Mesenchymal stem cell (in vitro differentiated cells and primary cell): Measurements from ENCODE around the gene CHMP4B.

ENCODE experiments used
- DNase-seq: peaks from one replicate; pipeline ENCODE4 v3.0.0-alpha.2; 2013
- H2AFZ ChIP-seq: one replicate; pipeline ENCODE4 v1.6.1; 2013; ENCODE audit warnings: low read depth, mild to moderate bottlenecking, control low read depth, inconsistent platforms, low read length, moderate library complexity
- H2AK5ac ChIP-seq: 2 replicates; pipeline ENCODE4 v1.6.1; 2013; ENCODE audit warnings: low read length, moderate library complexity, mild to moderate bottlenecking, inconsistent platforms; ENCODE audit not compliant: severe bottlenecking
- H2BK120ac ChIP-seq: one replicate; pipeline ENCODE4 v1.6.1; 2013; ENCODE audit warnings: low read depth, mild to moderate bottlenecking, inconsistent platforms, low read length, moderate library complexity
- H2BK12ac ChIP-seq, 2 experiments: one replicate each; pipeline ENCODE4 v1.6.1; 2013; ENCODE audit warnings: inconsistent platforms in 2 of 2, low read length in 2 of 2, mild to moderate bottlenecking in 2 of 2, moderate library complexity in 2 of 2, control low read depth in 1 of 2
- H2BK15ac ChIP-seq: one replicate; pipeline ENCODE4 v1.6.1; 2013; ENCODE audit warnings: mild to moderate bottlenecking, low read depth, inconsistent platforms; ENCODE audit not compliant: poor library complexity, severe bottlenecking
- H2BK5ac ChIP-seq: 2 replicates; pipeline ENCODE4 v1.6.1; 2013; ENCODE audit warnings: low read depth, mild to moderate bottlenecking, low read length, control low read depth, inconsistent platforms; ENCODE audit not compliant: poor library complexity, severe bottlenecking
- H3K14ac ChIP-seq, 2 experiments: one replicate each; pipeline ENCODE4 v1.6.1; 2013; ENCODE audit warnings: inconsistent platforms in 2 of 2, low read length in 2 of 2, control low read depth in 1 of 2, mild to moderate bottlenecking in 1 of 2, moderate library complexity in 1 of 2
- H3K18ac ChIP-seq, 2 experiments: one replicate each; pipeline ENCODE4 v1.6.1; 2013; ENCODE audit warnings: inconsistent platforms in 2 of 2, low read length in 2 of 2, control low read depth in 1 of 2, low read depth in 1 of 2, mild to moderate bottlenecking in 1 of 2
- H3K23ac ChIP-seq, 2 experiments: one replicate each; pipeline ENCODE4 v1.6.1; 2013; ENCODE audit warnings: inconsistent platforms in 2 of 2, low read length in 2 of 2, mild to moderate bottlenecking in 2 of 2, moderate library complexity in 2 of 2, control low read depth in 1 of 2
- H3K27ac ChIP-seq: 2 replicates; pipeline ENCODE4 v1.5.1; 2013; ENCODE audit warnings: mild to moderate bottlenecking, moderate library complexity, low read length, control low read depth, inconsistent platforms; ENCODE audit not compliant: poor library complexity, severe bottlenecking
- H3K27me3 ChIP-seq, 2 experiments: 2 replicates each; pipeline versions ENCODE4 v1.6.1 to v1.7.0; 2013; ENCODE audit warnings: low read length in 2 of 2, mild to moderate bottlenecking in 2 of 2, moderate library complexity in 2 of 2, control low read depth in 1 of 2, inconsistent platforms in 1 of 2; ENCODE audit not compliant: control insufficient read depth in 1 of 2, insufficient read depth in 1 of 2
- H3K36me3 ChIP-seq, 2 experiments: 2 replicates each; pipeline versions ENCODE4 v1.6.1 to v1.7.0; 2013; ENCODE audit warnings: low read length in 2 of 2, control low read depth in 1 of 2, inconsistent platforms in 1 of 2, low read depth in 1 of 2, mild to moderate bottlenecking in 1 of 2; ENCODE audit not compliant: insufficient read depth in 2 of 2, control insufficient read depth in 1 of 2
- H3K4ac ChIP-seq, 2 experiments: one replicate each; pipeline ENCODE4 v1.6.1; 2013; ENCODE audit warnings: inconsistent platforms in 2 of 2, low read length in 2 of 2, mild to moderate bottlenecking in 2 of 2, moderate library complexity in 2 of 2, control low read depth in 1 of 2, low read depth in 1 of 2
- H3K4me1 ChIP-seq: 2 replicates; pipeline ENCODE4 v1.6.1; 2013; ENCODE audit warnings: low read depth, low read length, control low read depth; ENCODE audit not compliant: control insufficient read depth, insufficient read depth
- H3K4me2 ChIP-seq: 2 replicates; pipeline ENCODE4 v1.6.1; 2013; ENCODE audit warnings: low read length, mild to moderate bottlenecking, inconsistent platforms; ENCODE audit not compliant: poor library complexity, severe bottlenecking
- H3K4me3 ChIP-seq, 2 experiments: 2 replicates each; pipeline versions ENCODE4 v1.5.1 to v1.7.0; 2013; ENCODE audit warnings: low read length in 2 of 2, mild to moderate bottlenecking in 2 of 2, control low read depth in 1 of 2, low read depth in 1 of 2; ENCODE audit not compliant: insufficient read depth in 1 of 2
- H3K79me1 ChIP-seq: replicated peaks from 2 replicates; pipeline ENCODE4 v1.6.1; 2013; ENCODE audit warnings: mild to moderate bottlenecking, control low read depth, low read length, inconsistent platforms; ENCODE audit not compliant: poor library complexity, severe bottlenecking
- H3K9ac ChIP-seq: 2 replicates; pipeline ENCODE4 v1.7.0; 2013; ENCODE audit warnings: mild to moderate bottlenecking, low read length, moderate library complexity
- H3K9me3 ChIP-seq: 2 replicates; pipeline ENCODE4 v1.7.0; 2013; ENCODE audit warnings: mild to moderate bottlenecking, low read length; ENCODE audit not compliant: control insufficient read depth
- H4K8ac ChIP-seq: one replicate; pipeline ENCODE4 v1.6.1; 2013; ENCODE audit warnings: inconsistent platforms, mild to moderate bottlenecking, low read length, moderate library complexity
- H4K91ac ChIP-seq: one replicate; pipeline ENCODE4 v1.6.1; 2013; ENCODE audit warnings: mild to moderate bottlenecking, low read length, inconsistent platforms
- WGBS: methylation state at CpG from one replicate; pipeline ENCODE4 v1.1.7; 2013; ENCODE audit warnings: mixed read lengths; 5-methylcytosine and 5-hydroxymethylcytosine counted together

CHMP4B gene

GRCh38 chr20:33789109-33789857 is 21.9 kb upstream of the CHMP4B start:
- peaks cover 15% of the 10 kb centered on the region for H3K4me1 ChIP-seq
- H2BK5ac ChIP-seq = peak overlapping the region; percentile 57
- H2AK5ac ChIP-seq = peak overlapping the region; percentile 94
- peak overlapping the region in 1 of 2 experiments; percentile 56 for H3K23ac ChIP-seq
- H3K9me3 ChIP-seq = no peaks in the 10 kb centered on the region
- peak overlapping the region; percentile 80 for H3K27ac ChIP-seq
- no peaks in the 10 kb centered on the region for H3K27me3 ChIP-seq
- 49% methylated on average over 11 of the region's 11 CpGs for WGBS
- H2BK15ac ChIP-seq = peak overlapping the region; percentile 13
- H3K36me3 ChIP-seq = peaks cover 0 to 14% of the 10 kb centered on the region in 2 experiments
- H2BK120ac ChIP-seq = no peak overlapping the region
- H3K4me3 ChIP-seq = no peak overlapping the region
- peak overlapping the region in 1 of 2 experiments; percentile 93 for H3K14ac ChIP-seq
- H2BK12ac ChIP-seq = peak overlapping the region; percentile 64 to 88
- peak overlapping the region; percentile 67 for H4K8ac ChIP-seq
- peak overlapping the region; percentile 75 for H3K9ac ChIP-seq
- peak overlapping the region in 1 of 2 experiments; percentile 88 for H3K4ac ChIP-seq
- H3K18ac ChIP-seq = peak overlapping the region; percentile 50 to 93
- no peaks in the 10 kb centered on the region for H3K79me1 ChIP-seq
- DNase-seq = peak; percentile 96
- H4K91ac ChIP-seq = peak overlapping the region; percentile 79
- no peak overlapping the region for H2AFZ ChIP-seq
- H3K4me2 ChIP-seq = no peak overlapping the region

GRCh38 chr20:33789858-33790182 is 21.3 kb upstream of the CHMP4B start:
- H2BK5ac ChIP-seq = no peak overlapping the region
- H3K23ac ChIP-seq = no peak overlapping the region
- H4K91ac ChIP-seq = no peak overlapping the region
- H2AK5ac ChIP-seq = peak overlapping the region; percentile 68
- H2BK15ac ChIP-seq = no peak overlapping the region
- H2BK120ac ChIP-seq = no peak overlapping the region
- no peaks in the 10 kb centered on the region for H3K79me1 ChIP-seq
- no peak overlapping the region for H3K14ac ChIP-seq
- no peak overlapping the region for H2AFZ ChIP-seq
- H3K4me1 ChIP-seq = peaks cover 15% of the 10 kb centered on the region
- DNase-seq = no peak
- peaks cover 0 to 14% of the 10 kb centered on the region in 2 experiments for H3K36me3 ChIP-seq
- H3K27ac ChIP-seq = peak overlapping the region; percentile 51
- H3K27me3 ChIP-seq = no peaks in the 10 kb centered on the region
- peak overlapping the region; percentile 75 for H3K9ac ChIP-seq
- no peak overlapping the region for H3K4ac ChIP-seq
- H4K8ac ChIP-seq = no peak overlapping the region
- H2BK12ac ChIP-seq = peak overlapping the region in 1 of 2 experiments; percentile 64
- H3K18ac ChIP-seq = peak overlapping the region in 1 of 2 experiments; percentile 19
- H3K4me3 ChIP-seq = no peak overlapping the region
- H3K4me2 ChIP-seq = no peak overlapping the region
- 56% methylated on average over 3 of the region's 5 CpGs for WGBS
- no peaks in the 10 kb centered on the region for H3K9me3 ChIP-seq

GRCh38 chr20:33790566-33790965 is 20.6 kb upstream of the CHMP4B start:
- peaks cover 15% of the 10 kb centered on the region for H3K4me1 ChIP-seq

GRCh38 chr20:33791021-33791420 is 20.1 kb upstream of the CHMP4B start:
- no peak overlapping the region for H4K8ac ChIP-seq
- H2BK120ac ChIP-seq = no peak overlapping the region

More at GRCh38 chr20:33790566-33790965, 20.6 kb upstream of the CHMP4B start:
- peaks cover 0 to 14% of the 10 kb centered on the region in 2 experiments for H3K36me3 ChIP-seq
- H4K8ac ChIP-seq = no peak overlapping the region
- no peaks in the 10 kb centered on the region for H3K9me3 ChIP-seq
- no peak overlapping the region for H3K9ac ChIP-seq
- no peaks in the 10 kb centered on the region for H3K79me1 ChIP-seq
- no peak overlapping the region for H2BK15ac ChIP-seq
- no peak overlapping the region for H3K4me3 ChIP-seq
- no peaks in the 10 kb centered on the region for H3K27me3 ChIP-seq
- H3K4me2 ChIP-seq = no peak overlapping the region
- no peak overlapping the region for H4K91ac ChIP-seq
- no peak overlapping the region for H3K18ac ChIP-seq
- no peak for DNase-seq
- no peak overlapping the region for H2AFZ ChIP-seq
- no peak overlapping the region for H3K27ac ChIP-seq
- H3K4ac ChIP-seq = no peak overlapping the region
- H2BK12ac ChIP-seq = peak overlapping the region in 1 of 2 experiments; percentile 12
- H2BK120ac ChIP-seq = no peak overlapping the region
- H3K14ac ChIP-seq = no peak overlapping the region
- H2BK5ac ChIP-seq = no peak overlapping the region
- 90% methylated on average over 11 of the region's 11 CpGs for WGBS
- H3K23ac ChIP-seq = no peak overlapping the region
- H2AK5ac ChIP-seq = no peak overlapping the region

More at GRCh38 chr20:33791021-33791420, 20.1 kb upstream of the CHMP4B start:
- H4K91ac ChIP-seq = peak overlapping the region; percentile 35
- 97% methylated on average over 31 of the region's 31 CpGs for WGBS
- no peak overlapping the region for H3K23ac ChIP-seq
- peaks cover 0 to 14% of the 10 kb centered on the region in 2 experiments for H3K36me3 ChIP-seq
- no peaks in the 10 kb centered on the region for H3K9me3 ChIP-seq
- no peak for DNase-seq
- H3K4ac ChIP-seq = no peak overlapping the region
- H3K4me3 ChIP-seq = no peak overlapping the region
- no peak overlapping the region for H2BK12ac ChIP-seq
- H3K4me1 ChIP-seq = peaks cover 15% of the 10 kb centered on the region
- H3K18ac ChIP-seq = no peak overlapping the region
- H3K14ac ChIP-seq = no peak overlapping the region
- H2AK5ac ChIP-seq = no peak overlapping the region
- H2BK5ac ChIP-seq = no peak overlapping the region
- H3K9ac ChIP-seq = no peak overlapping the region
- no peaks in the 10 kb centered on the region for H3K79me1 ChIP-seq
- no peak overlapping the region for H2BK15ac ChIP-seq
- no peak overlapping the region for H3K4me2 ChIP-seq
- H2AFZ ChIP-seq = no peak overlapping the region
- H3K27ac ChIP-seq = no peak overlapping the region
- H3K27me3 ChIP-seq = no peaks in the 10 kb centered on the region
